Gastrocnemius medialis (tissue), 4 donors: ENCODE measurements around the gene SMNDC1. TPM values are rescaled to one million over a fixed set of nuclear protein-coding genes. Genes with fewer than 3 reads are reported as not detected.
A peak's percentile ranks its signal among the peaks of the same experiment; 100 is the strongest.

Experiments used
- ATAC-seq, 2 donors: fragments of 150-250 bp; one replicate each; pipeline ENCODE4 v1.9.1; 2016
- DNase-seq, 2 donors: peaks; one replicate each; pipeline ENCODE4 v3.0.0-alpha.2; 2019
- H3K27ac ChIP-seq, 4 donors: fragments of 200-600 bp; sonication (generic); 1 replicate in 1 of 4; 2 replicates in 3 of 4; pipeline ENCODE4 v1.5.1; 2016 to 2018; ENCODE audit warnings: mild to moderate bottlenecking in 2 of 4, moderate library complexity in 1 of 4
- H3K27me3 ChIP-seq, 3 donors: fragments of 200-600 bp; sonication (generic) in 2 of 3; 1 replicate in 1 of 3; 2 replicates in 2 of 3; pipeline versions ENCODE4 v1.5.1 to v1.6.0; 2016 to 2019; ENCODE audit warnings: mild to moderate bottlenecking in 1 of 3, moderate library complexity in 1 of 3
- H3K36me3 ChIP-seq, 2 donors: fragments of 200-600 bp; sonication (generic) in 1 of 2; one replicate each; pipeline ENCODE4 v1.5.1; 2017 to 2018
- H3K4me1 ChIP-seq, 2 donors: fragments of 200-600 bp; sonication (generic) in 1 of 2; one replicate each; pipeline ENCODE4 v1.5.1; 2016 to 2017; ENCODE audit warnings: mild to moderate bottlenecking in 2 of 2
- H3K4me3 ChIP-seq, 4 donors: fragments of 200-600 bp; sonication (generic) in 3 of 4; 1 replicate in 1 of 4; 2 replicates in 3 of 4; pipeline ENCODE4 v1.5.1; 2016 to 2019; ENCODE audit warnings: mild to moderate bottlenecking in 2 of 4
- H3K9me3 ChIP-seq, 3 donors: fragments of 200-600 bp; sonication (generic) in 2 of 3; 1 replicate in 1 of 3; 2 replicates in 2 of 3; pipeline ENCODE4 v1.5.1; 2016 to 2019
- POLR2A ChIP-seq, 2 donors: fragments of 450-650 bp; IDR thresholded peaks; one replicate each; pipeline ENCODE4 v1.6.1; 2017; ENCODE audit warnings: antibody characterized with exemption in 2 of 2, mild to moderate bottlenecking in 2 of 2, moderate library complexity in 2 of 2
- in situ Hi-C, 4 donors: fragments of 200-750 bp; cut with MboI; loops; one replicate each; pipeline versions ENCODE4 v1.15.0 to v1.8.0; 2017; ENCODE audit warnings: low sequenced_read_pairs in 4 of 4
- intact Hi-C: fragments of 100-400 bp; cut with DNase I; formaldehyde crosslinking; loops from one replicate; pipeline ENCODE4 v1.15.1; 2023; ENCODE audit warnings: low total_unique reads
- total RNA-seq, 4 donors: library from RNA; depleted of rRNA; stranded (reverse); fragments of >200 nt; gene quantifications; one replicate each; pipeline versions ENCODE4 v1.1.0 to v1.2.3, GENCODE V29; 2016
- TF ChIP-seq, protein P1 (sequence below), 5 experiments: fragments of 450-650 bp in 3 of 5; fragments of 200-600 bp in 2 of 5; sonication (generic) in 2 of 5; IDR thresholded peaks in 4 of 5; conservative IDR thresholded peaks in 1 of 5; 1 replicate in 4 of 5; 2 replicates in 1 of 5; pipeline ENCODE4 v1.5.1; 2016 to 2019; ENCODE audit warnings: antibody characterized with exemption in 5 of 5, mild to moderate bottlenecking in 3 of 5, moderate library complexity in 3 of 5

SMNDC1 gene
- total RNA-seq, 4 donors from 2014 or later, result 7.3 to 23.9 (median 10.0) TPM

DNA sequence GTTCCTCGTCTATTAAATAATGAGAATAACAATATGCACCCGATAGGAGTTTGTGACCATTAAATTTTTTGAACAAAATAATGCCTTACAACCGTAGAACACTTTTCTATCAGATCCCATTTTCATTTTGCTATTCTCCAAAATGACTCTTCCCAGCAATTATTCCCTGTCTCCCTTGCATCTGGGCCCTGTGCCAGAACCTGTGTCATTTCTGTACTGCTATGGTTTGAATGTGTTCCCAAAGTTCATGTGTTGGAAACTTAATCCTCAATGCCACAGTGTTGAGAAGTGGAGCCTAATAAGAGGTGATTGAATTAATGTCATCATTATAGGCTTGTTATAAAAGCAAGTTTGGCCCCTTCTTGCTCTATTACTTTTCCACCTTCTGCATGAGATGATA, 33.2 kb upstream of the SMNDC1 start:
- TF ChIP-seq POLR2A (IDR thresholded peaks at IDR 0.05), result no peak
- TF ChIP-seq, protein P1, sequence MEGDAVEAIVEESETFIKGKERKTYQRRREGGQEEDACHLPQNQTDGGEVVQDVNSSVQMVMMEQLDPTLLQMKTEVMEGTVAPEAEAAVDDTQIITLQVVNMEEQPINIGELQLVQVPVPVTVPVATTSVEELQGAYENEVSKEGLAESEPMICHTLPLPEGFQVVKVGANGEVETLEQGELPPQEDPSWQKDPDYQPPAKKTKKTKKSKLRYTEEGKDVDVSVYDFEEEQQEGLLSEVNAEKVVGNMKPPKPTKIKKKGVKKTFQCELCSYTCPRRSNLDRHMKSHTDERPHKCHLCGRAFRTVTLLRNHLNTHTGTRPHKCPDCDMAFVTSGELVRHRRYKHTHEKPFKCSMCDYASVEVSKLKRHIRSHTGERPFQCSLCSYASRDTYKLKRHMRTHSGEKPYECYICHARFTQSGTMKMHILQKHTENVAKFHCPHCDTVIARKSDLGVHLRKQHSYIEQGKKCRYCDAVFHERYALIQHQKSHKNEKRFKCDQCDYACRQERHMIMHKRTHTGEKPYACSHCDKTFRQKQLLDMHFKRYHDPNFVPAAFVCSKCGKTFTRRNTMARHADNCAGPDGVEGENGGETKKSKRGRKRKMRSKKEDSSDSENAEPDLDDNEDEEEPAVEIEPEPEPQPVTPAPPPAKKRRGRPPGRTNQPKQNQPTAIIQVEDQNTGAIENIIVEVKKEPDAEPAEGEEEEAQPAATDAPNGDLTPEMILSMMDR (IDR thresholded peaks at IDR 0.05 in 4 of 5, conservative IDR thresholded peaks at IDR 0.05 in 1 of 5), result no peak
- Histone ChIP-seq H3K27ac (no peak overlapping the region), H3K4me1 (peaks cover 8 to 10% of the 10 kb centered on the region in 2 donors), H3K27me3 (no peaks in the 10 kb centered on the region), H3K9me3 (no peaks in the 10 kb centered on the region), H3K4me3 (no peak overlapping the region), H3K36me3 (no peaks in the 10 kb centered on the region)
- intact Hi-C loops, result no loop called here
- in situ Hi-C loops, result no loop called here
- DNase-seq, result no peak
- ATAC-seq, result no peak

DNA sequence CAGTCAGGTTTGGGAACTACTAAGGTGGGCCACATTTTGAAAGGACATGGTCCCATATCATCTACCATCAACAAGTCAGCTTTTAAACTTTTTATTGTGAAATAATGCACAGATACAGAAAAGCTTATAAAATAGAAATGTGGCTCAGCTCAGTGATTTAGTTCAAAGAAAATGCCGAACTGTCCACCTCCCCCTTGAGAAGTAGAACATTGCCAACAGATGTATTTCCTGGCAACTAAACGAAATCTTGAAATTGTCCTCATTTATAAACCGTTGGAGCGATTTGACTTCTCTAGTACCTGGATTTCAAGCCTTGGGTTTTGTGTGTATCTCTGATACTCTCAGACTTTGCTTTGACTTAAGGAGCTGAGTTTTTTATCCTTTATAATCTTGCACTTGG, 32.7 kb upstream of the SMNDC1 start:
- Histone ChIP-seq H3K9me3 (no peaks in the 10 kb centered on the region), H3K27ac (no peak overlapping the region), H3K27me3 (no peaks in the 10 kb centered on the region), H3K4me1 (peaks cover 8 to 10% of the 10 kb centered on the region in 2 donors), H3K36me3 (no peaks in the 10 kb centered on the region), H3K4me3 (no peak overlapping the region)
- intact Hi-C loops, result no loop called here
- in situ Hi-C loops, result no loop called here
- DNase-seq (no peak), ATAC-seq (no peak)
- TF ChIP-seq POLR2A (IDR thresholded peaks at IDR 0.05), result no peak
- TF ChIP-seq, protein P1 (IDR thresholded peaks at IDR 0.05 in 4 of 5, conservative IDR thresholded peaks at IDR 0.05 in 1 of 5), result no peak

DNA sequence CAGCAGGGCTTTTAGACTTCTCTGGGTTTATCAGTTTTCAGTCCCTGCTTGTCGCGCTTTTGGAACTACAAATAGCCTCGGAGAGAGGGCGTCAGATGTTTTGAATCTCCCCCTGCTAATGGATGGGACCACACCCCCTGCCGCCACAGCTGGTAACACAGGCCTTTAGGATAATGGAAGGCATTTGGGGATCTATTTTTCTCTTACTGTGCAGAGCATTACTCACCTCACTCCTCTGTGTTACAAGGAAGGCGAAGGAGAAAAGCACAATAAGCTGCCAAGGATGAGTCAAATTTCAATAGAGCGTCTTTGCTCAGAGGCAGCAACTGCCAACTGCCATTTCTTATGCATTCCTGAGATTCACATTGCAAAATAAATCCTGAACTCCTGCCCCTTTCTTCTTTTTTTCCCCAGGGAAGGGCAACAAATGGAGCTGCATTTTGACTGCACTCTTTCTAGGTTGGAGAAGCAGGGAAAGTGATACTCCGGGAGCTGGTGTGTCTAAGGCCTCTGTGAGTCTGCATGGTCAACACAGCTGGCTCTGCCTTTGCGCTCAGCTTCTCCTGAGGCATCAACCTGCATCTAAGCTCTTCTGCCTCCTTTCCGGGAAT, 31.5 kb upstream of the SMNDC1 start:
- H3K4me1 ChIP-seq, result peaks cover 8 to 10% of the 10 kb centered on the region in 2 donors
- no peak overlapping the region for H3K4me3 ChIP-seq
- H3K27me3 ChIP-seq, result no peaks in the 10 kb centered on the region
- no peaks in the 10 kb centered on the region for H3K36me3 ChIP-seq
- TF ChIP-seq, protein P1 (IDR thresholded peaks at IDR 0.05 in 4 of 5, conservative IDR thresholded peaks at IDR 0.05 in 1 of 5), result no peak
- no peak for TF ChIP-seq POLR2A (IDR thresholded peaks at IDR 0.05)
- ATAC-seq, result peak; percentile 70 to 82
- intact Hi-C loops, result no loop called here
- peak in 1 of 2 donors; percentile 20 for DNase-seq
- H3K27ac ChIP-seq, result no peak overlapping the region
- in situ Hi-C loops, result no loop called here
- no peaks in the 10 kb centered on the region for H3K9me3 ChIP-seq

DNA sequence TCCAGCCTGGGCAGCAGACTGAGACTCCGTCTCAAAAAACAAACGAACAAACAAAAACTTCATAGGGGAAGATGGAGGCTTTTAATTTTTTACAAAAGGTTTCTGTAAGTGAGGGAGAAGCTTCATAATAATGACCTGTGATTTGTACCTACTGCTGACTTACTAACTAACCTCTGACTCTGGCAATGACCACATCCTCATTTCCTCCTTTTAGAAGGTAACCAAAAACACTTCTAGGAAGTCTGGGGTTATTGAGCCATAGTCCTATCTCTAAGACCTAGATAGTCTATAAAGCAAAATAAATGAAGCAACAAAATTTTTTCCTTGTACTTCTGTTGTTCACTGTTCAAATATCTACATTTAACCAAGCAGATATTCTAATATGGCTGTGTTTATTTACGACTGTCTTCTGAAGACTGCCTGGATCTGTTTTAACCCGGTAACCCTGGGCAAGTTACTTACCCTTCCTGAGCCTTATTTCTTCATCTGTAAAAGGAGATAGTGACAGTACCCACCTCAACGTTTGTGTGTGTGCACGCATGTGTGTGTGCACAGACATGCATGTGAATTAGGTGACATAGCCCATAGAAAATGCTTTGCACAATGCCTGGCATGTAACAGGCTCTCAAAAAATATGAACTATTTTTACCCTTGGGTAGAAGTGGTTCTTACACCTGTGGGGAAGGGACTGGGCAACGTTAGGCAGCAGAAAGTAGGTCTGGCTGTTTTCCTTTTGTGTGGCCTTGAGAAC, 30.8 kb upstream of the SMNDC1 start:
- H3K36me3 ChIP-seq, result no peaks in the 10 kb centered on the region
- TF ChIP-seq, protein P1 (IDR thresholded peaks at IDR 0.05 in 4 of 5, conservative IDR thresholded peaks at IDR 0.05 in 1 of 5), result no peak
- no peak for TF ChIP-seq POLR2A (IDR thresholded peaks at IDR 0.05)
- DNase-seq, result no peak
- no peak for ATAC-seq
- H3K27me3 ChIP-seq, result no peaks in the 10 kb centered on the region
- intact Hi-C loops, result no loop called here
- peaks cover 8 to 10% of the 10 kb centered on the region in 2 donors for H3K4me1 ChIP-seq
- no peaks in the 10 kb centered on the region for H3K9me3 ChIP-seq
- H3K27ac ChIP-seq, result no peak overlapping the region
- in situ Hi-C loops, result no loop called here
- H3K4me3 ChIP-seq, result no peak overlapping the region
